HepG2 (cell line): Measurements from ENCODE around the gene SHFL. TPM values are rescaled to one million over a fixed set of nuclear protein-coding genes. Genes with fewer than 3 reads are reported as not detected.
A peak's percentile ranks its signal among the peaks of the same experiment; 100 is the strongest.

Experiments
- ATAD3A ChIP-seq: sonication (generic); formaldehyde crosslinking; IDR thresholded peaks from 2 replicates; pipeline ENCODE4 v1.4.0; 2020; ENCODE audit warnings: missing genetic modification reagents
- HDAC2 ChIP-seq: sonication (generic); formaldehyde crosslinking; IDR thresholded peaks from 2 replicates; pipeline ENCODE4 v1.4.0; 2020; ENCODE audit warnings: missing genetic modification reagents
- MATR3 ChIP-seq: sonication (generic); formaldehyde crosslinking; IDR thresholded peaks from 2 replicates; pipeline ENCODE4 v1.4.0; 2020; ENCODE audit warnings: missing genetic modification reagents
- MTA1 ChIP-seq: sonication (generic); formaldehyde crosslinking; IDR thresholded peaks from 2 replicates; pipeline ENCODE4 v1.4.0; 2020; ENCODE audit warnings: missing genetic modification reagents, mild to moderate bottlenecking, borderline replicate concordance
- SIN3B ChIP-seq: fragments of 150-350 bp; IDR thresholded peaks from 2 replicates; pipeline ENCODE4 v1.6.1; 2014; ENCODE audit warnings: low read length
- SMC3 ChIP-seq: IDR thresholded peaks from 2 replicates; pipeline ENCODE4 v1.6.1; 2011; ENCODE audit warnings: low read length, improper control_type of control experiment
- ZNF138 ChIP-seq: sonication (generic); formaldehyde crosslinking; IDR thresholded peaks from 2 replicates; pipeline ENCODE4 v1.5.0; 2020; ENCODE audit warnings: mild to moderate bottlenecking, low read depth, missing genetic modification reagents
- ZNF367 ChIP-seq: sonication (generic); formaldehyde crosslinking; IDR thresholded peaks from 2 replicates; pipeline ENCODE4 v1.4.0; 2020; ENCODE audit warnings: missing genetic modification reagents, borderline replicate concordance
- ZNF782 ChIP-seq: sonication (generic); formaldehyde crosslinking; IDR thresholded peaks from 2 replicates; pipeline ENCODE4 v1.4.0; 2020; ENCODE audit warnings: missing genetic modification reagents, mild to moderate bottlenecking, borderline replicate concordance
- polyA plus RNA-seq, 8 experiments: library from polyadenylated mRNA; depleted of rRNA in 3 of 8; stranded (reverse) in 7 of 8; unstranded in 1 of 8; fragments of >200 nt; fragmentation: Illumina TruSeq in 4 of 8; extraction: Trizol in 4 of 8; gene quantifications; 2 replicates each; pipeline versions ENCODE4 v1.2.1 to v1.2.3, GENCODE V29; 2011 to 2016; ENCODE audit warnings: low read depth in 4 of 8, missing spikeins in 1 of 8, mixed read lengths in 1 of 8; ENCODE audit not compliant: insufficient read depth in 1 of 8
- total RNA-seq, 5 experiments: library from RNA; depleted of rRNA; stranded (reverse); fragments of >200 nt; fragmentation: Illumina TruSeq; extraction: Trizol; gene quantifications; 2 replicates each; pipeline ENCODE4 v1.2.3, GENCODE V29; 2016; ENCODE audit warnings: low read depth in 1 of 5
- TF ChIP-seq, protein P1 (sequence below): sonication (generic); formaldehyde crosslinking; IDR thresholded peaks from 2 replicates; pipeline ENCODE4 v1.4.0; 2020; ENCODE audit warnings: missing genetic modification reagents, mild to moderate bottlenecking, borderline replicate concordance
- TF ChIP-seq, protein P2 (sequence below): sonication (generic); formaldehyde crosslinking; IDR thresholded peaks from 2 replicates; pipeline ENCODE4 v1.4.0; 2020; ENCODE audit warnings: missing genetic modification reagents
- TF ChIP-seq, protein P3 (sequence below): sonication (generic); formaldehyde crosslinking; conservative IDR thresholded peaks from 2 replicates; pipeline ENCODE4 v1.8.0; 2022; ENCODE audit warnings: missing genetic modification reagents
- TF ChIP-seq, protein P4 (sequence below): sonication (generic); formaldehyde crosslinking; IDR thresholded peaks from 2 replicates; pipeline ENCODE4 v1.4.0; 2020; ENCODE audit warnings: missing genetic modification reagents
- TF ChIP-seq, protein P5 (sequence below): IDR thresholded peaks from 2 replicates; pipeline ENCODE4 v1.6.1; 2018; ENCODE audit warnings: missing genetic modification reagents, mild to moderate bottlenecking, missing compliant biosample characterization
- TF ChIP-seq, protein P6 (sequence below): sonication (generic); formaldehyde crosslinking; IDR thresholded peaks from 2 replicates; pipeline ENCODE4 v1.5.1; 2020; ENCODE audit warnings: mild to moderate bottlenecking, missing genetic modification reagents, moderate library complexity

Gene SHFL
- total and polyA plus RNA-seq, 2 of the 13 experiments (the other 11 are each of a cell fraction or from before 2014, with no cell fraction given) = 12.3 to 36.4 TPM

DNA sequence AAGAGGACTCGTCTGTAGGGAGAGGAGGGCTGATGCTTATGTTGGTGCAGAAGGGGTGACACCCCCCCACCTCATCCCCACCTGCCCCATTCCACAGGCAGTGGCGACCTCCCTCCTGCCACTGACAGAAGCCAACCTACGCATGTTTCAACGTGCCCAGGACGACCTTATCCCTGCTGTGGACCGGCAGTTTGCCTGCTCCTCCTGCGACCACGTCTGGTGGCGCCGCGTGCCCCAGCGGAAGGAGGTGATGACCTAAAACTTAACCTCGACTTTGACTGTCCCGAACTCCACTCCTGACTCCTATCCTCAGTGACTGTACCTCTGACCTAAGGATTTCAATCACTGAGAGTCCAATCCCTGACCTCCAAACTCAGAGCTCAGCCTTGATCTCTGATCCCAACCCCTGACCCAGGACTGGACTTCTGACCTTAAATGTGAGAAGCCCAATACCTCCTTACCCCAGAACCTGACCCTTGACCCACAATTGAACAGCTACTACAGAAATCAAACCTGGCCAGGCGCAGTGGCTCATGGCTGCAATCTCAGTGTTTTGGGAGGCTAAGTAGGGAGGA is 3.8 kb downstream of the SHFL start (continued):
- no peak for TF ChIP-seq ZNF138
- TF ChIP-seq MTA1 (CRISPR knock-in tag) = no peak
- TF ChIP-seq HDAC2 (CRISPR knock-in tag) = peak; percentile 33; the same call in 1 of the 2 replicates
- no peak for TF ChIP-seq SMC3
- TF ChIP-seq, protein P1, sequence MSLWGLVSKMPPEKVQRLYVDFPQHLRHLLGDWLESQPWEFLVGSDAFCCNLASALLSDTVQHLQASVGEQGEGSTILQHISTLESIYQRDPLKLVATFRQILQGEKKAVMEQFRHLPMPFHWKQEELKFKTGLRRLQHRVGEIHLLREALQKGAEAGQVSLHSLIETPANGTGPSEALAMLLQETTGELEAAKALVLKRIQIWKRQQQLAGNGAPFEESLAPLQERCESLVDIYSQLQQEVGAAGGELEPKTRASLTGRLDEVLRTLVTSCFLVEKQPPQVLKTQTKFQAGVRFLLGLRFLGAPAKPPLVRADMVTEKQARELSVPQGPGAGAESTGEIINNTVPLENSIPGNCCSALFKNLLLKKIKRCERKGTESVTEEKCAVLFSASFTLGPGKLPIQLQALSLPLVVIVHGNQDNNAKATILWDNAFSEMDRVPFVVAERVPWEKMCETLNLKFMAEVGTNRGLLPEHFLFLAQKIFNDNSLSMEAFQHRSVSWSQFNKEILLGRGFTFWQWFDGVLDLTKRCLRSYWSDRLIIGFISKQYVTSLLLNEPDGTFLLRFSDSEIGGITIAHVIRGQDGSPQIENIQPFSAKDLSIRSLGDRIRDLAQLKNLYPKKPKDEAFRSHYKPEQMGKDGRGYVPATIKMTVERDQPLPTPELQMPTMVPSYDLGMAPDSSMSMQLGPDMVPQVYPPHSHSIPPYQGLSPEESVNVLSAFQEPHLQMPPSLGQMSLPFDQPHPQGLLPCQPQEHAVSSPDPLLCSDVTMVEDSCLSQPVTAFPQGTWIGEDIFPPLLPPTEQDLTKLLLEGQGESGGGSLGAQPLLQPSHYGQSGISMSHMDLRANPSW (CRISPR knock-in tag) = no peak
- TF ChIP-seq, protein P2, sequence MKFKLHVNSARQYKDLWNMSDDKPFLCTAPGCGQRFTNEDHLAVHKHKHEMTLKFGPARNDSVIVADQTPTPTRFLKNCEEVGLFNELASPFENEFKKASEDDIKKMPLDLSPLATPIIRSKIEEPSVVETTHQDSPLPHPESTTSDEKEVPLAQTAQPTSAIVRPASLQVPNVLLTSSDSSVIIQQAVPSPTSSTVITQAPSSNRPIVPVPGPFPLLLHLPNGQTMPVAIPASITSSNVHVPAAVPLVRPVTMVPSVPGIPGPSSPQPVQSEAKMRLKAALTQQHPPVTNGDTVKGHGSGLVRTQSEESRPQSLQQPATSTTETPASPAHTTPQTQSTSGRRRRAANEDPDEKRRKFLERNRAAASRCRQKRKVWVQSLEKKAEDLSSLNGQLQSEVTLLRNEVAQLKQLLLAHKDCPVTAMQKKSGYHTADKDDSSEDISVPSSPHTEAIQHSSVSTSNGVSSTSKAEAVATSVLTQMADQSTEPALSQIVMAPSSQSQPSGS = no peak
- TF ChIP-seq, protein P3, sequence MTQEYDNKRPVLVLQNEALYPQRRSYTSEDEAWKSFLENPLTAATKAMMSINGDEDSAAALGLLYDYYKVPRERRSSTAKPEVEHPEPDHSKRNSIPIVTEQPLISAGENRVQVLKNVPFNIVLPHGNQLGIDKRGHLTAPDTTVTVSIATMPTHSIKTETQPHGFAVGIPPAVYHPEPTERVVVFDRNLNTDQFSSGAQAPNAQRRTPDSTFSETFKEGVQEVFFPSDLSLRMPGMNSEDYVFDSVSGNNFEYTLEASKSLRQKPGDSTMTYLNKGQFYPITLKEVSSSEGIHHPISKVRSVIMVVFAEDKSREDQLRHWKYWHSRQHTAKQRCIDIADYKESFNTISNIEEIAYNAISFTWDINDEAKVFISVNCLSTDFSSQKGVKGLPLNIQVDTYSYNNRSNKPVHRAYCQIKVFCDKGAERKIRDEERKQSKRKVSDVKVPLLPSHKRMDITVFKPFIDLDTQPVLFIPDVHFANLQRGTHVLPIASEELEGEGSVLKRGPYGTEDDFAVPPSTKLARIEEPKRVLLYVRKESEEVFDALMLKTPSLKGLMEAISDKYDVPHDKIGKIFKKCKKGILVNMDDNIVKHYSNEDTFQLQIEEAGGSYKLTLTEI (CRISPR knock-in tag) = no peak
- no peak for TF ChIP-seq SIN3B
- TF ChIP-seq, protein P4, sequence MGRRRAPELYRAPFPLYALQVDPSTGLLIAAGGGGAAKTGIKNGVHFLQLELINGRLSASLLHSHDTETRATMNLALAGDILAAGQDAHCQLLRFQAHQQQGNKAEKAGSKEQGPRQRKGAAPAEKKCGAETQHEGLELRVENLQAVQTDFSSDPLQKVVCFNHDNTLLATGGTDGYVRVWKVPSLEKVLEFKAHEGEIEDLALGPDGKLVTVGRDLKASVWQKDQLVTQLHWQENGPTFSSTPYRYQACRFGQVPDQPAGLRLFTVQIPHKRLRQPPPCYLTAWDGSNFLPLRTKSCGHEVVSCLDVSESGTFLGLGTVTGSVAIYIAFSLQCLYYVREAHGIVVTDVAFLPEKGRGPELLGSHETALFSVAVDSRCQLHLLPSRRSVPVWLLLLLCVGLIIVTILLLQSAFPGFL (CRISPR knock-in tag) = no peak
- no peak for TF ChIP-seq MATR3 (CRISPR knock-in tag)
- TF ChIP-seq, protein P5, sequence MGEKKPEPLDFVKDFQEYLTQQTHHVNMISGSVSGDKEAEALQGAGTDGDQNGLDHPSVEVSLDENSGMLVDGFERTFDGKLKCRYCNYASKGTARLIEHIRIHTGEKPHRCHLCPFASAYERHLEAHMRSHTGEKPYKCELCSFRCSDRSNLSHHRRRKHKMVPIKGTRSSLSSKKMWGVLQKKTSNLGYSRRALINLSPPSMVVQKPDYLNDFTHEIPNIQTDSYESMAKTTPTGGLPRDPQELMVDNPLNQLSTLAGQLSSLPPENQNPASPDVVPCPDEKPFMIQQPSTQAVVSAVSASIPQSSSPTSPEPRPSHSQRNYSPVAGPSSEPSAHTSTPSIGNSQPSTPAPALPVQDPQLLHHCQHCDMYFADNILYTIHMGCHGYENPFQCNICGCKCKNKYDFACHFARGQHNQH (CRISPR knock-in tag) = no peak
- TF ChIP-seq, protein P6, sequence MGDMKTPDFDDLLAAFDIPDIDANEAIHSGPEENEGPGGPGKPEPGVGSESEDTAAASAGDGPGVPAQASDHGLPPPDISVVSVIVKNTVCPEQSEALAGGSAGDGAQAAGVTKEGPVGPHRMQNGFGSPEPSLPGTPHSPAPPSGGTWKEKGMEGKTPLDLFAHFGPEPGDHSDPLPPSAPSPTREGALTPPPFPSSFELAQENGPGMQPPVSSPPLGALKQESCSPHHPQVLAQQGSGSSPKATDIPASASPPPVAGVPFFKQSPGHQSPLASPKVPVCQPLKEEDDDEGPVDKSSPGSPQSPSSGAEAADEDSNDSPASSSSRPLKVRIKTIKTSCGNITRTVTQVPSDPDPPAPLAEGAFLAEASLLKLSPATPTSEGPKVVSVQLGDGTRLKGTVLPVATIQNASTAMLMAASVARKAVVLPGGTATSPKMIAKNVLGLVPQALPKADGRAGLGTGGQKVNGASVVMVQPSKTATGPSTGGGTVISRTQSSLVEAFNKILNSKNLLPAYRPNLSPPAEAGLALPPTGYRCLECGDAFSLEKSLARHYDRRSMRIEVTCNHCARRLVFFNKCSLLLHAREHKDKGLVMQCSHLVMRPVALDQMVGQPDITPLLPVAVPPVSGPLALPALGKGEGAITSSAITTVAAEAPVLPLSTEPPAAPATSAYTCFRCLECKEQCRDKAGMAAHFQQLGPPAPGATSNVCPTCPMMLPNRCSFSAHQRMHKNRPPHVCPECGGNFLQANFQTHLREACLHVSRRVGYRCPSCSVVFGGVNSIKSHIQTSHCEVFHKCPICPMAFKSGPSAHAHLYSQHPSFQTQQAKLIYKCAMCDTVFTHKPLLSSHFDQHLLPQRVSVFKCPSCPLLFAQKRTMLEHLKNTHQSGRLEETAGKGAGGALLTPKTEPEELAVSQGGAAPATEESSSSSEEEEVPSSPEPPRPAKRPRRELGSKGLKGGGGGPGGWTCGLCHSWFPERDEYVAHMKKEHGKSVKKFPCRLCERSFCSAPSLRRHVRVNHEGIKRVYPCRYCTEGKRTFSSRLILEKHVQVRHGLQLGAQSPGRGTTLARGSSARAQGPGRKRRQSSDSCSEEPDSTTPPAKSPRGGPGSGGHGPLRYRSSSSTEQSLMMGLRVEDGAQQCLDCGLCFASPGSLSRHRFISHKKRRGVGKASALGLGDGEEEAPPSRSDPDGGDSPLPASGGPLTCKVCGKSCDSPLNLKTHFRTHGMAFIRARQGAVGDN = 0 out of 2 replicates have a peak, but pooled peaks have one; percentile 12
- no peak for TF ChIP-seq ATAD3A (CRISPR knock-in tag)
- no peak for TF ChIP-seq ZNF782 (CRISPR knock-in tag)
- TF ChIP-seq ZNF367 = no peak
